K562 (cell line): ENCODE results near the gene TCP10L. TPM values are rescaled to one million over a fixed set of nuclear protein-coding genes. Genes with fewer than 3 reads are reported as not detected.

Experiments
- ATAC-seq: fragments of 200-7000 bp; cut with Tn5 transposase; 3 replicates; pipeline ENCODE4 v1.9.1; 2020; ENCODE audit warnings: moderate library complexity
- BruUV-seq: library from RNA; stranded (reverse); fragments of 400-500 nt; replicated peaks from 2 replicates; lab custom pipeline; 2021; lab: Mats Ljungman, UMichigan
- CTCF ChIA-PET: fragments of 300-600 bp; formaldehyde crosslinking; extraction: SDS; loops from one replicate; lab custom pipeline; 2021; ENCODE audit warnings: low intra/inter-chr PET ratio; lab: Yijun Ruan, JAX
- POLR2A ChIA-PET: fragments of 300-600, 350-650 bp; sonication (Branson Sonifier 250); formaldehyde crosslinking; extraction: SDS; loops from one replicate; lab custom pipeline; 2021; ENCODE audit warnings: antibody characterized with exemption, inconsistent platforms; lab: Yijun Ruan, JAX
- DNase-seq, 4 experiments: peaks; one replicate each; pipeline versions ENCODE4 v3.0.0 to v3.0.0-alpha.2; 2011 to 2018; ENCODE audit warnings: low spot score in 3 of 4, mixed read lengths in 3 of 4; ENCODE audit errors: extremely low read depth in 1 of 4
- FAIRE-seq: peaks from 2 replicates; lab custom pipeline; 2011; peaks lifted over from hg19 to GRCh38; lab: Jason Lieb, UNC
- H2AFZ ChIP-seq: 2 replicates; pipeline ENCODE4 v1.6.0; 2011; ENCODE audit warnings: low read depth, low read length, control low read depth, inconsistent platforms
- H3K27ac ChIP-seq: fragments of 200-600 bp; 3 replicates; pipeline ENCODE4 v1.8.0; 2011; ENCODE audit warnings: low read depth, mild to moderate bottlenecking, control low read depth, inconsistent platforms, low read length, moderate library complexity, mixed read lengths; ENCODE audit errors: extremely low read depth
- H3K27me3 ChIP-seq, 2 experiments: fragments of 300-600 bp in 1 of 2; 2 replicates in 1 of 2; 3 replicates in 1 of 2; pipeline versions ENCODE4 v1.6.0 to v1.8.0; 2011; ENCODE audit warnings: inconsistent platforms in 2 of 2, low read length in 2 of 2, mild to moderate bottlenecking in 1 of 2, mixed read lengths in 1 of 2, moderate library complexity in 1 of 2; ENCODE audit not compliant: control insufficient read depth in 2 of 2, insufficient read depth in 2 of 2
- H3K36me3 ChIP-seq: fragments of 300-600 bp; 3 replicates; pipeline ENCODE4 v1.8.0; 2011; ENCODE audit warnings: mild to moderate bottlenecking, low read length, inconsistent platforms; ENCODE audit not compliant: control insufficient read depth, insufficient read depth
- H3K4me1 ChIP-seq, 2 experiments: fragments of 200-600 bp in 1 of 2; replicated peaks in 1 of 2; 2 replicates in 1 of 2; 3 replicates in 1 of 2; pipeline versions ENCODE4 v1.5.1 to v1.8.0; 2011; ENCODE audit warnings: inconsistent platforms in 2 of 2, low read length in 2 of 2, mild to moderate bottlenecking in 1 of 2, mixed read lengths in 1 of 2, moderate library complexity in 1 of 2; ENCODE audit not compliant: control insufficient read depth in 2 of 2, insufficient read depth in 2 of 2
- H3K4me2 ChIP-seq: 2 replicates; pipeline ENCODE4 v1.6.1; 2011; ENCODE audit warnings: low read length, control low read depth, inconsistent platforms, mixed read lengths; ENCODE audit not compliant: insufficient read depth
- H3K4me3 ChIP-seq: fragments of 200-600 bp; sonication (generic), shearing (Covaris generic); 2 replicates; pipeline ENCODE4 v1.5.1; 2016; ENCODE audit warnings: control low read depth, inconsistent platforms
- H3K79me2 ChIP-seq: fragments of 200-600 bp; 3 replicates; pipeline ENCODE4 v1.8.0; 2011; ENCODE audit warnings: low read length, inconsistent platforms; ENCODE audit not compliant: control insufficient read depth, insufficient read depth
- H3K9ac ChIP-seq, 2 experiments: 2 replicates each; pipeline versions ENCODE4 v1.6.0 to v1.6.1; 2011; ENCODE audit warnings: low read depth in 2 of 2, low read length in 2 of 2, control low read depth in 1 of 2, inconsistent platforms in 1 of 2, mild to moderate bottlenecking in 1 of 2, mixed read lengths in 1 of 2; ENCODE audit not compliant: insufficient read depth in 1 of 2
- H3K9me1 ChIP-seq: one replicate; pipeline ENCODE4 v1.6.0; 2011; ENCODE audit warnings: inconsistent platforms, mild to moderate bottlenecking, low read length, moderate library complexity; ENCODE audit not compliant: control insufficient read depth, insufficient read depth
- H3K9me3 ChIP-seq: replicated peaks from 2 replicates; pipeline ENCODE4 v1.5.1; 2011; ENCODE audit warnings: low read depth, low read length, inconsistent platforms; ENCODE audit not compliant: control insufficient read depth, insufficient read depth
- H4K20me1 ChIP-seq: replicated peaks from 2 replicates; pipeline ENCODE4 v1.6.1; 2011; ENCODE audit warnings: low read length, inconsistent platforms, mixed read lengths; ENCODE audit not compliant: control insufficient read depth, insufficient read depth
- CUX1 ChIP-seq: fragments of 200-800 bp; sonication (Bioruptor generic); IDR thresholded peaks from 2 replicates; pipeline ENCODE4 v1.6.1; 2016; ENCODE audit warnings: missing genetic modification characterization, missing compliant biosample characterization
- JUND ChIP-seq, 2 experiments: IDR thresholded peaks; 2 replicates in 1 of 2; 3 replicates in 1 of 2; pipeline ENCODE4 v1.6.1; 2011; ENCODE audit warnings: borderline replicate concordance in 2 of 2, low read depth in 2 of 2, low read length in 2 of 2, improper control_type of control experiment in 1 of 2, missing biosample characterization in 1 of 2, missing genetic modification characterization in 1 of 2, missing genetic modification reagents in 1 of 2
- KLF6 ChIP-seq: fragments of 250-450 bp; sonication (Bioruptor Pico); IDR thresholded peaks from 2 replicates; pipeline ENCODE4 v1.4.0; 2020; ENCODE audit warnings: mild to moderate bottlenecking, moderate library complexity, borderline replicate concordance
- RFX7 ChIP-seq: fragments of 250-450 bp; sonication (Bioruptor Pico); IDR thresholded peaks from 2 replicates; pipeline ENCODE4 v1.5.1; 2021; ENCODE audit warnings: mild to moderate bottlenecking
- SMC3 ChIP-seq: conservative IDR thresholded peaks from 2 replicates; pipeline ENCODE4 v1.6.1; 2011; ENCODE audit warnings: low read depth, low read length, improper control_type of control experiment; ENCODE audit not compliant: insufficient read depth
- STAG1 ChIP-seq: sonication (generic); formaldehyde crosslinking; IDR thresholded peaks from 2 replicates; pipeline ENCODE4 v1.5.0; 2020; ENCODE audit warnings: missing genetic modification reagents, borderline replicate concordance
- TFAP4 ChIP-seq: sonication (generic); formaldehyde crosslinking; IDR thresholded peaks from 2 replicates; pipeline ENCODE4 v1.8.0; 2022; ENCODE audit warnings: missing genetic modification reagents, mild to moderate bottlenecking, moderate library complexity, borderline replicate concordance
- UBTF ChIP-seq, 2 experiments: IDR thresholded peaks; 2 replicates each; pipeline ENCODE4 v1.6.1; 2012; ENCODE audit warnings: improper control_type of control experiment in 2 of 2, low read depth in 2 of 2, low read length in 2 of 2, borderline replicate concordance in 1 of 2
- ZNF263 ChIP-seq: sonication (generic); formaldehyde crosslinking; IDR thresholded peaks from 2 replicates; pipeline ENCODE4 v1.8.0; 2022; ENCODE audit warnings: mild to moderate bottlenecking, missing genetic modification reagents, borderline replicate concordance
- ZNF316 ChIP-seq: fragments of 450-650 bp; IDR thresholded peaks from 2 replicates; pipeline ENCODE4 v1.6.1; 2016
- WGBS: fragments of 100-300 bp; shearing (Covaris generic); methylation state at CpG from one replicate; pipeline ENCODE4 v1.1.6; 2016; ENCODE audit warnings: low coverage, mixed read lengths; ENCODE audit not compliant: insufficient coverage; ENCODE audit errors: missing lambda C conversion rate; 5-methylcytosine and 5-hydroxymethylcytosine counted together
- in situ Hi-C: fragments of 300-500 bp; cut with MboI; formaldehyde crosslinking; loops from 4 replicates; pipeline ENCODE4 v1.15.0; 2018; ENCODE audit warnings: inconsistent platforms, mixed read lengths
- intact Hi-C: fragments of 100-400 bp; cut with micrococcal nuclease; formaldehyde crosslinking; loops from 2 replicates; pipeline ENCODE4 v1.14.2; 2022
- polyA plus RNA-seq, 8 experiments: library from polyadenylated mRNA; depleted of rRNA in 4 of 8; stranded (reverse) in 5 of 8; unstranded in 3 of 8; fragments of >200 nt; fragmentation: Nextera tagmentation in 2 of 8; fragmentation: Illumina TruSeq in 1 of 8; extraction: Ambion mirVana in 2 of 8; extraction: Trizol in 1 of 8; gene quantifications; 2 replicates each; pipeline versions ENCODE4 v1.2.1 to v1.2.3, GENCODE V29; 2011 to 2014; ENCODE audit warnings: inconsistent platforms in 1 of 8, missing spikeins in 1 of 8
- total RNA-seq, 7 experiments: library from RNA; depleted of rRNA in 6 of 7; stranded (reverse); fragments of >200 nt in 6 of 7; fragmentation: Illumina TruSeq in 2 of 7; extraction: Trizol in 2 of 7; gene quantifications; 2 replicates each; pipeline versions ENCODE4 v1.2.1 to v1.2.3, GENCODE V29; 2011 to 2021; ENCODE audit warnings: low replicate concordance in 1 of 7

The TCP10L gene
- total and polyA plus RNA-seq, 9 of the 15 experiments (the other 6 are each of a cell fraction or from before 2014, with no cell fraction given): 0.34 to 0.91 (median 0.56) TPM; not detected in 2

GRCh38 chr21:32578107-32578691, 7.1 kb downstream of the TCP10L start:
- CTCF ChIA-PET: no interaction called here
- Histone ChIP-seq H3K4me1 (peaks cover 2 to 8% of the 10 kb centered on the region in 2 experiments; a peak in 2 of 5 replicates), H3K27me3 (peaks cover 69 to 82% of the 10 kb centered on the region in 2 experiments)
- TF ChIP-seq ZNF316 (no peak), SMC3 (peak; percentile 75), UBTF (IDR thresholded peaks at IDR 0.05; ENCODE audit: borderline replicate concordance in 1 of 2, low read depth in 2 of 2, low read length in 2 of 2) (0 out of 4 replicates have a peak, but pooled peaks of 1 of the 2 experiments have one; percentile 49), RFX7 (CRISPR knock-in tag) (no peak), TFAP4 (CRISPR knock-in tag) (0 out of 2 replicates have a peak, but pooled peaks have one; percentile 15), STAG1 (CRISPR knock-in tag) (peak; percentile 42; the same call in 1 of the 2 replicates), KLF6 (no peak), CUX1 (CRISPR knock-in tag) (no peak), ZNF263 (CRISPR knock-in tag) (0 out of 2 replicates have a peak, but pooled peaks have one; percentile 31), JUND (IDR thresholded peaks at IDR 0.05; ENCODE audit: borderline replicate concordance, low read depth, low read length) (0 out of 2 replicates have a peak, but pooled peaks have one; percentile 13), JUND (tag; IDR thresholded peaks at IDR 0.05; ENCODE audit: borderline replicate concordance, low read depth, low read length) (no peak)

More at GRCh38 chr21:32578107-32578691, 7.1 kb downstream of the TCP10L start:
- DNase-seq (peak in 3 of 4 experiments; percentile 45 to 71 (median 53)), FAIRE-seq (peak; percentile 49), ATAC-seq (peak; percentile 90)
- Histone ChIP-seq H4K20me1 (no peaks in the 10 kb centered on the region), H2AFZ (peak overlapping the region; percentile 48; the same call in 1 of the 2 replicates), H3K9me1 (no peaks in the 10 kb centered on the region), H3K4me2 (no peak overlapping the region), H3K79me2 (no peaks in the 10 kb centered on the region), H3K27ac (no peak overlapping the region), H3K36me3 (no peaks in the 10 kb centered on the region), H3K9ac (peak overlapping the region in 1 of 2 experiments; percentile 59; a peak in 1 of 4 replicates), H3K9me3 (no peaks in the 10 kb centered on the region), H3K4me3 (no peak overlapping the region)
- BruUV-seq: no TSS peak
- intact Hi-C loops: no loop called here
- in situ Hi-C loops: no loop called here
- POLR2A ChIA-PET: interaction anchor here (0.7 to 1.4 kb wide), 2 partner anchors 54 to 225 kb away, joined by 3 read pairs; no protein-coding TSS in a partner anchor
- 2% methylated on average over 15 of the region's 15 CpGs for WGBS
